GM19438 (cell line): Measurements from ENCODE around the gene SPATA17.
A peak's percentile ranks its signal among the peaks of the same experiment; 100 is the strongest.
"Not testable (repeated sequence)": the region's sequence is repeated elsewhere in the genome, so short reads cannot be mapped to it uniquely, and the experiment has no call there.

Experiments
- ATAC-seq: cut with Tn5 transposase; IDR thresholded peaks from one replicate; pipeline ENCODE4 v1.9.1; 2021; ENCODE audit warnings: low read depth; ENCODE audit not compliant: unreplicated experiment

SPATA17 gene

GRCh38 chr1:217630711-217631591, at the start of gene SPATA17, which contains the start of gene GPATCH2:
SPATA17 (plus strand) TSS chr1:217631344; CDS start chr1:217631379, 35 bp downstream.
GPATCH2 (minus strand) TSS chr1:217631090; CDS start chr1:217630971, 119 bp downstream.
- ATAC-seq, result peak; percentile 99

DNA sequence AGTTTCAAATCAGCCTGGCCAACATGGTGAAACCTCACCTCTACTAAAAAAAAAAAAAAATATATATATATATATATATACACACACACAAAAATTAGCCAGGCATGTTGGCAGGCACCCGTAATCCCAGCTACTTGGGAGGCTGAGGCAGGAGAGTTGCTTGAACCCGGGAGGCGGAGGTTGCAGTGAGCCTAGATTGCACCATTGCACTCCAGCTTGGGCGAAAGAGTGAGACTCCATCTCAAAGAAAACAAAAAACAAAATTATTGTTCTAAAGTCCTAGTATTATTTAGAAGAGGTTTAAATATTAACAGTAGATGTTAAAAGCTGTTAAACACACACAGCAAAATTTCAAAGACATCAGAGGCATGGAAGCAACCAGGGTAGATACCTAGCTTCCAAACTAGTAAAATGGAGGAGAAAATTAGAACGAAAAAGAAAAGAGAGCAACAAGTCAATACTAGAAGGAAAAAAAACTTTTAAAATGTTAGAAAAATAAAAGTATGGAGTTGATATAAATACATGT, 46.8 kb upstream of the SPATA17 start:
- ATAC-seq, result not testable (repeated sequence)

GRCh38 chr1:217585577-217585976, 45.6 kb upstream of the SPATA17 start:
- no peak for ATAC-seq

DNA sequence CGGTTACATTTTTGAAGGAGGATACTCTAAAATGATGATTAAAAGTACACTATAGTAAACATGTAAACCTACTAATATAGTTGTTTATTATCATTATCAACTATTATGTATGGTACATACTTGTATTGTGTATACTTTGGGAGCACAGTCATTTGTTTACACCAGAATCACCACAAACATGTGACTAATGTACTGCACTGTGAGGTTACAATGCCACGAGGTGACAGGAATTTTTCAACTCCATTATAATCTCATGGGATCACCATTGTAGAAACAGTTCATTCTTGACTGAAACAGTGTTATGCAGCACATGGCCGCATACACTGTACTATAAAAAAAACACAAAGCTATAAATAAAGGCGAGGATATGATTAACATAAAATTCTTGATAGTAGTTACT, 44.6 kb upstream of the SPATA17 start:
- no peak for ATAC-seq

- ATAC-seq, result no peak
These were observed 40.5 kb upstream of the SPATA17 start for GRCh38 chr1:217590598-217590997.

DNA sequence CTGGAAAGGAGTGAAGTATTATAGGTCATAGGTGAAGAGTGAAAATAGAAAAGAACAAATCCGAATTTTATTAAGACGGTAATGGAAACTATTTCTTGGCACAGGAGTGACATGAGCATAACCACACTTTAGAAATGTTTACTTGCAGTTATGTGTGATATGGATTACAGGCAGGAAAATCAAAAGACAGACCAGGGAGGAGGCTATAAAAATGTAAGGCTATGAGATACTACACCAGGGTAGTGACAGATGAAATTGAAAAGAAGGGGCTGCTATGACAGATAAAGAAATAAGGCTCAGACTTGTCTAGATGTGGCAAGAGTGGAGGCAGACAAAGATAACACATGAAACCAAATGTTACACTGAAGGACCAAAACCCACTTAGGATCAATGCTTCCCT, 32.0 kb upstream of the SPATA17 start:
- ATAC-seq, result no peak

GRCh38 chr1:217602380-217602779, 28.8 kb upstream of the SPATA17 start:
- ATAC-seq, result no peak

DNA sequence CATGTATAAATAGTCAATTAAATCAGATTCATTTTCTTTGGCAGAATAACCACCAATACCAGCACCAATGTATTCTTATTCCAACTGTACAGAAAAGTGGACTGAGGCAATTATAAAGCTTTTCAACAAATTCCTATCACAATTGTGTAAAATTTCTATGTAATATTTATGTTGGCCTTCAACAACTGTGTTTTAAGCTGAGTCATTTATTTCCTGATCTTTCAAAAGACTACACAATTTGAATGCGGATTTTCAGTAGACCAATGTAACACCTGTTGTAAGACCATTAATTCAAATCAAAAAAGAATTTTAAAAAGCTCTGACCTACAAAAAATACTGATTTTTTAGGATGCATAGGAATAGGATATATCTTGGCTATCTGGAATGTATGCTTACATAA, 25.8 kb upstream of the SPATA17 start:
- ATAC-seq, result no peak

DNA sequence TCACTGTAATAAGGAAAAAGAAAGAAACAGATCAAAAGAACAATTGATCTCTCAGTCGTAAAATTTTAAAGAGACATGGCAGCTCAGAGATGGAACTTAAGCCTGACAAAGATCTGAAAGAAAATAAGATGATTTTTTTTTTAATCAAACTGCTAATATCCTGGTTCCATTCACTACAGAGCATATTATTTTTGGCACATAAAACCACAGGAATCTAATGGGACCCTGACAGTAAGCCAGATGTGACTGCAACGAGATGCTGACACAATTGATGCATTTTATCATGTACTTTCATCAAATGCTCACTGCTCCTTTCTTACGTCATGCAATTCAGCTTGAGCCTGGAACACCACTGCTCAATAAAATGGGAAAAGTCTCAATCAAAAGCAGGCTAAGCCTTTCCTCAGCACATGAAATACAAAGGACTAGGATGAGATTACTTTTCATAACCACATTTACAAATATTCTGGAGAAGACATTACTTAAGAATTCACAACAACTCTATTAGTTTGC, 16.9 kb upstream of the SPATA17 start:
- ATAC-seq, result no peak

DNA sequence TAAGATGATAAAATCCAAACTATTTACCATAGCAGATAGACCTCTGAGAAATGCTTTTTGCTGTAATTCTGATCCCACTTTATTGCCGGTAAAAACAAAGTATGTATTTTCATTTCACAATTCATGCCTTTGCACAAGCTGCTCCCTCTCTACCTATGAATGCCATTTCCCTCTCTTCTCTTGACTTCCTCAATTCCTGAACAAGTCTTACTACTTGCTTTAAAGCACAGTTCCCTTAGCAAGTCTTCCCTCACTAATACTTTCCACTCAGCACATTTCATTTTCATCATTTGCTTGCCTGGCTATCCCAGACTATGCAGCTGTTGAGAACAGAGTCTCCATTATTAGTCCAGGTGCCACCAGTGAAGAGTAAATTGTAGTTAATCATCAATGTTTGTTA, 14.0 kb upstream of the SPATA17 start:
- ATAC-seq, result no peak

- peak; percentile 100 for ATAC-seq
These were observed 10.3 kb upstream of the SPATA17 start for GRCh38 chr1:217620814-217621213.

DNA sequence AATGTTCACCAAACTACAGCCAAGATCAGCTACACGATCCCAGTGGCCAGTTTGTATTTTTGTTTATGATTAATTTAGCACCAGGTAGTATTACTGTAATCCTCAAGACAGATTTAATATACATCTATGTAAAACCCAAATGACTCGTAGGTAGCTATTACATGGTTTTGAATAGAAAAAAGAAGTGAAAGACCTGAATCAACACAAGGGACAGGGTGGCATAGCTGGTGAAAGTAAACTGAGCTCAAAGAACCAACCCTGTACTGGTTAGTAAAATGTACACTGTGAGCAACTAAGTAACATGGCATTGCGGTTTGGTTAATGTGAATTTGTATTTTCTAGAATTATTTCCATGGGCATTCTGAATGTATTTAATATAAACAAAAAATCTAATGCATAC, 9.1 kb upstream of the SPATA17 start:
- no peak for ATAC-seq

DNA sequence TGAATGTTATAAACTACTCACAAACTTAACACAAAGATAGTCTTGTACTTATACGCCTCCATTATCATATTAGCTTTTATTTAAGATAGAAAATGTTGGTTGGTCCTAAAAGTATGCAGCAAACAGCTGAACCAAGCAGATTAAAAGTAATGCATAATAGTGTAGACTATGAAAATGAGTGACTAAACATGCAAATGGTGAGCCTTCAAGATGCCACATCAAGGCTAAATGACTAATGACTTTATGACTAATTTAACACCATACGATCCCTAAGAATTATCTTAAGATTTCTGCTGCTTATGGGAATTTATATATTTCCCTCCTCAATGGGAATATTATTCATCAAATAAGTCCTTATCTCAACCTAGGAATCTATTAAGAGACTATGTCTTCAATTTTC, 4.8 kb upstream of the SPATA17 start:
- ATAC-seq, result no peak

DNA sequence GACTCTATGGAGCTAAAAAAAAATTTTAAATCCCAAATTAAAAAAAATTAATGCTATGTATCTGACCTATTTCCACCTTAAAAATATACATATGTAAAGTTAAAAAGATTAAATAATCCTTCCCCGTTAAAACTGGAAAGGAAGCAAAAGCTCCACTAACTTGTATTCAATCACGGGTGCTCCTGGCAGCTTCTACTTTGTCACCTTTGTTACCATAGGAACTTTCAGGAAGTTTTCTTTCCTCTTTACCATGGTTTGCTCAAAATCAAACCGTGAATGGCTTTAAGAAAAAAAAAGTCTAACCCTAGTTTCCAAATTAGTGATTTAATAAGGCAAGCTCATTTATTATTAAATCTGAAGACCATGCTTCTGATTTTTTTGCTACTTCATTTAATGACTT, 3.7 kb upstream of the SPATA17 start:
- ATAC-seq, result no peak

DNA sequence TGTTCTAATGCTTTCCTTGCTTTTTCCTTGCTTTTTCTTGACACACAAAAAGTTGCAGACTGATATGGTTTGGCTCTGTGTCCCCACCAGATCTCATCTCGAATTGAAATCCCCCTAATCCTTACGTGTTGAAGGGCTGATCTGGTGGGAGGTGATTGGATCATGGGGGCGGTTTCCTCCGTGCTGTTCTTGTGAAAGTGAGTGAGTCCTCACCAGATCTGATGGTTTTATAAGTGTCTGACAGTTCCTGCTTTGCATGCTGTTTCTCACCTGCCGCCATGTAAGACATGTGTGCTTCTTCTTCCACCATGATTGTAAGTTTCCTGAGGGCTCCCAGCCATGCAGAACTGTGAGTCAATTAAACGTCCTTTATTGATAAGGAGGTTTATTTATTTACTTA, 11.3 kb downstream of the SPATA17 start:
- ATAC-seq, result no peak

GRCh38 chr1:217647791-217648190, 16.6 kb downstream of the SPATA17 start:
- ATAC-seq, result no peak

DNA sequence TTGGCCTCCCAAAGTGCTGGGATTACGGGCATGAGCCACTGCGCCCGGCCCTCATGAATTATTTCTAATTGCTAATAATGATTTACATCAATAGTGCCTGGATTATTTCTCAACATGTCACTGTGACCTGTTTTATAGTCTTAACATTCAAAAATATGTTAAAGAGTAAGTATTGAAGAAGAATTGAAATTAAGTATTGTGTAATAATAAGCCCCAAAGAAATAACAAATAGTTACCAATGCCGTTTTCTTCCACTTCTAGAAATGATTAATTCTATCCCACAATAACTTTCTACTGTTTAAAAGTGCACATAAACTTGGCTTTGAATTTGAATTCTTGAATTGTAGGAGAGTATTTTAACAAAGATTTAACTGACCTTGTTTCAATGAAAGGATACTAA, 19.5 kb downstream of the SPATA17 start:
- ATAC-seq, result no peak

DNA sequence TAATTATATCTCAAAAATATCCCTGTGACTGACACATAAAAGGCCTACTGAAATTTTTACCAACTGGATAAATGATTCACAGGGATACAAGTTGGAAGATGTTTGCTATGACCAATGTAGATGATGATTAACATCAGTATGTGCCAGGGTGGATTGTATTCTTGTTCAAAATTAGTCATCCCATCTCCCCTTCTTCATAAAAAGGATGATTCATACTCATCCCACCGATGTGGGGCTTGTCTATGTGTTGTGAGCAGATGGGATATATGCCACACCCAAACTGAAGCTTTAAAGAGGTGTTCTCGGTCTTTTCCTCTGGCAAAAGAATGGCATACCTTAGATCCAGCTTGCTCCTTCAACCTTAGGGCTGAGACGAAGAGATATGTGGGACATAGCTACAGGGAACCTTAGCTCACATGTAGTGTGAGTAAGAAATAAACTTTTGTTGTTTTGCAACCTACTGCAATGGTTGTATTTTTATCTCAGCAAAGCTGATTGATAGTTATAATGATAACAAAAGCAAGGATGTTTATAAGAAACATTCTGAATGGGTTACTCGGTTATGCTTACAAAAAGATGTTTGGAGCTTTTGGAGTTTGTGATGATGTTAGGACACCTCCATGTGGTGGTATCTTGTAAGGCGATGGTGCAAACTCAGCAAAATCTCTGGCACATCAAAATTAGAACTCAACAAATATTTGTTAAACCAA, 29.4 kb downstream of the SPATA17 start:
- ATAC-seq, result no peak

DNA sequence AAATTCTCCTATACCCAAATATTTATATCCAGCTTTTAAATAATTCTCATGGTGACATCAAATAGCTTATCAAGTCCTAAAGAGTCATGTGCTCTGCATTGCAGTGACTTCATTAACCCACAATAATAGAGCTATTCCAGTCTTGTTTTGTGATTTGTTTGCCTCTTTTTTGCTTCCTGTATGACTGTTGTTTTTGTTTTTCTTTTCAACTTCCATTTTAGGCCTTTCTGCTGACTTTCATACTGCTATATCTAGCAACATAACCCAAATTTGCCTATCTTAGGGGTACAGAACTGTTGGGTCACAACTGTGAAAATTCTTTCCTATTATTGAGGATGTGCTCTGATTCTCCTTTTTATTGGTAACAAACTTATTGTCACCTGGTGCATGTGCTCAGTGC, 30.3 kb downstream of the SPATA17 start:
- no peak for ATAC-seq

GRCh38 chr1:217668351-217668940, 37.3 kb downstream of the SPATA17 start:
- no peak for ATAC-seq

GRCh38 chr1:217673387-217673786, 42.2 kb downstream of the SPATA17 start:
- ATAC-seq, result no peak
